ENCODE data around the gene CCDC158.

CCDC158 gene

GRCh38 chr4:76276813-76277212, 144.1 kb downstream of the CCDC158 start:
- no peak for DNase-seq

GRCh38 chr4:76275486-76276124, 145.3 kb downstream of the CCDC158 start:
- no peak for DNase-seq

- no peak for DNase-seq
These were observed 147.9 kb downstream of the CCDC158 start for GRCh38 chr4:76272999-76273398.

- no peak for DNase-seq
These were observed 148.4 kb downstream of the CCDC158 start for GRCh38 chr4:76272582-76272981.

GRCh38 chr4:76272073-76272472, 148.9 kb downstream of the CCDC158 start:
- no peak for DNase-seq

- DNase-seq, result no peak
These were observed 149.7 kb downstream of the CCDC158 start for GRCh38 chr4:76271248-76271647.

- DNase-seq, result no peak
These were observed 150.4 kb downstream of the CCDC158 start for GRCh38 chr4:76270244-76271175.

- DNase-seq, result no peak
These were observed 153.1 kb downstream of the CCDC158 start for GRCh38 chr4:76267811-76268210.

- DNase-seq, result no peak
These were observed 154.3 kb downstream of the CCDC158 start for GRCh38 chr4:76266627-76267026.

- DNase-seq, result no peak
These were observed 155.2 kb downstream of the CCDC158 start for GRCh38 chr4:76265631-76266218.
